ENCODE results near the gene SUSD6. TPM values are rescaled to one million over a fixed set of nuclear protein-coding genes. Genes with fewer than 3 reads are reported as not detected.

Gene SUSD6
- total and polyA plus RNA-seq, 2 donors (not counting 1 experiment from before 2014, with no cell fraction given): 62.3 to 97.8 TPM

DNA sequence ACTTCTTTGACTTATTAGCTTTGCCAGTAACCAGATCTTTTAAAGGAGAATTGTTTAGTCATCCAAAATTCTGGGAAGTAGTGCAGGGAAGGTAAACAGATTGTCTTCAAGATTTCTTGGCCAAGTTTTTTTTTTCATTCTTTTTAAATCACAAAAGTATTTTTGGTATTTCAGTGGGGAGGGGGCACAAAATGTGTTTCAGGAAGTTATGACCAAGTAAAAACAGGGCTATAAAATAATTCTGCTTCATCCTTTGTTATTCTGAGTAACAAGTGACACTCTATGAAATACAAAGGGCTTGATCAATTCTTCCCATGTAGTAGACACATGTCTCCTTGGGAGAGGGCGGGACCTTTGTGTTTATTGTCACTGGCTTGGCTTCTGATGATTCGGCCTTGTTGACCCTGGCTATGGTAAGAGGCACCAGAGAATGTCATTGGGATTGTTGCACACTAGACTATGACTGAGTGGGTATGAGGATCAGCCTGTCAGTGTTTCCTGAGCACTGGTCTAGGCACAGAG is 55.4 kb downstream of the SUSD6 start:
- H3K9me3 ChIP-seq (ENCODE audit: control extremely low read depth in 1 of 3, control insufficient read depth in 2 of 3, insufficient read depth in 1 of 3, low read length in 2 of 3): peaks cover 0 to 11% (median 0%) of the 10 kb centered on the region in 3 donors
- ATAC-seq (ENCODE audit: low read depth): no peak
- Mint-ChIP-seq H3K4me3 (peak overlapping the region; percentile 67), H3K9me3 (ENCODE audit: insufficient read depth) (no peaks in the 10 kb centered on the region), H3K4me1 (peaks cover 93% of the 10 kb centered on the region), H3K27ac (peak overlapping the region; percentile 89), H3K27me3 (no peaks in the 10 kb centered on the region)
- H2AFZ ChIP-seq (ENCODE audit: insufficient read depth, low read depth, low read length, poor library complexity, severe bottlenecking): no peak overlapping the region
- DNase-seq: no peak
- peaks cover 86% of the 10 kb centered on the region for H4K20me1 ChIP-seq (ENCODE audit: control insufficient read depth, insufficient read depth, low read length, poor library complexity, severe bottlenecking)
- TF ChIP-seq EZH2 (IDR thresholded peaks at IDR 0.05; ENCODE audit: borderline replicate concordance, insufficient read depth, low read depth, low read length, poor library complexity, severe bottlenecking): no peak
- TF ChIP-seq, protein P1, sequence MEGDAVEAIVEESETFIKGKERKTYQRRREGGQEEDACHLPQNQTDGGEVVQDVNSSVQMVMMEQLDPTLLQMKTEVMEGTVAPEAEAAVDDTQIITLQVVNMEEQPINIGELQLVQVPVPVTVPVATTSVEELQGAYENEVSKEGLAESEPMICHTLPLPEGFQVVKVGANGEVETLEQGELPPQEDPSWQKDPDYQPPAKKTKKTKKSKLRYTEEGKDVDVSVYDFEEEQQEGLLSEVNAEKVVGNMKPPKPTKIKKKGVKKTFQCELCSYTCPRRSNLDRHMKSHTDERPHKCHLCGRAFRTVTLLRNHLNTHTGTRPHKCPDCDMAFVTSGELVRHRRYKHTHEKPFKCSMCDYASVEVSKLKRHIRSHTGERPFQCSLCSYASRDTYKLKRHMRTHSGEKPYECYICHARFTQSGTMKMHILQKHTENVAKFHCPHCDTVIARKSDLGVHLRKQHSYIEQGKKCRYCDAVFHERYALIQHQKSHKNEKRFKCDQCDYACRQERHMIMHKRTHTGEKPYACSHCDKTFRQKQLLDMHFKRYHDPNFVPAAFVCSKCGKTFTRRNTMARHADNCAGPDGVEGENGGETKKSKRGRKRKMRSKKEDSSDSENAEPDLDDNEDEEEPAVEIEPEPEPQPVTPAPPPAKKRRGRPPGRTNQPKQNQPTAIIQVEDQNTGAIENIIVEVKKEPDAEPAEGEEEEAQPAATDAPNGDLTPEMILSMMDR (IDR thresholded peaks at IDR 0.05): no peak
- H3K79me2 ChIP-seq (ENCODE audit: control insufficient read depth, insufficient read depth, low read length): peaks cover 100% of the 10 kb centered on the region
- H3K4me3 ChIP-seq (ENCODE audit: control extremely low read depth in 1 of 5, extremely low read depth in 1 of 5, insufficient read depth in 1 of 5, low read depth in 2 of 5, low read length in 4 of 5): no peak overlapping the region
- H3K36me3 ChIP-seq (replicated peaks in 1 of 2; ENCODE audit: control extremely low read depth in 1 of 2, control insufficient read depth in 1 of 2, extremely low read depth in 1 of 2, insufficient read depth in 2 of 2, low read length in 1 of 2): peaks cover 8 to 20% of the 10 kb centered on the region in 2 experiments
- POLR2A ChIA-PET: interaction anchor here (0.9 kb wide), 1 partner anchor 55 kb away, joined by 3 read pairs; no protein-coding TSS in a partner anchor
- no peaks in the 10 kb centered on the region for H3K27me3 ChIP-seq (replicated peaks in 1 of 4; ENCODE audit: control extremely low read depth in 1 of 4, control insufficient read depth in 3 of 4, insufficient read depth in 4 of 4, low read length in 3 of 4)
- peaks cover 79 to 87% of the 10 kb centered on the region in 2 donors for H3K4me1 ChIP-seq (ENCODE audit: control insufficient read depth in 2 of 2, insufficient read depth in 2 of 2, low read length in 2 of 2)
- intact Hi-C loops (cut with micrococcal nuclease): no loop called here
- WGBS (ENCODE audit: insufficient coverage): 76% methylated on average over 2 of the region's 2 CpGs
- CTCF ChIA-PET: interaction anchor here (0.7 to 1.3 kb wide), 2 partner anchors 41 to 54 kb away, joined by 3 to 6 read pairs; no protein-coding TSS in a partner anchor
- H3K9ac ChIP-seq (ENCODE audit: low read length): no peak overlapping the region
- peak overlapping the region; percentile 59 for H3K4me2 ChIP-seq (replicated peaks; ENCODE audit: low read depth, low read length, poor library complexity, severe bottlenecking)
- peak overlapping the region; percentile 49 to 80 for H3K27ac ChIP-seq (ENCODE audit: low read length in 2 of 2)

DNA sequence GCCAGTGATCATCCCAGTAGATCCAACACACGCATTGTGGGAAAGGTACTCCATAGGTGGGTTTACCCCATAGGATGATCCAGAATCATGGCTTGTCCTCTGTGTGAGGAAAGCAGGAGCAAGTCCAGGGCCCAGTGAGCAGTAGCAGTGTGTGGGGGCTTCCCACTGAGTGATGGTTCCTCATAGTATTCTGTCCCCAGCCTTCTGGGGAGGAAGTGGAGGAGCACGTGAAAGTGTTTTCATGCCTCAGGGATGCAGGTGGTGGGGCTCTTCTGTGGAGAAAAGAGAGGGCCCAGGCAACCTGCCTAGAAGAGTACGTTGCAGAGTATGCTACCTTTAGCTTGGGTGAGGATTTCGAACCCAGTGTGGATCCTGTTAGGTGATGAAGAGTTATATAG is 56.5 kb downstream of the SUSD6 start:
- Histone ChIP-seq H3K27ac (ENCODE audit: low read length in 2 of 2) (peak overlapping the region; percentile 64 to 80), H3K27me3 (replicated peaks in 1 of 4; ENCODE audit: control extremely low read depth in 1 of 4, control insufficient read depth in 3 of 4, insufficient read depth in 4 of 4, low read length in 3 of 4) (no peaks in the 10 kb centered on the region), H3K79me2 (ENCODE audit: control insufficient read depth, insufficient read depth, low read length) (peaks cover 100% of the 10 kb centered on the region), H2AFZ (ENCODE audit: insufficient read depth, low read depth, low read length, poor library complexity, severe bottlenecking) (no peak overlapping the region), H3K9me3 (ENCODE audit: control extremely low read depth in 1 of 3, control insufficient read depth in 2 of 3, insufficient read depth in 1 of 3, low read length in 2 of 3) (peaks cover 0 to 11% (median 0%) of the 10 kb centered on the region in 3 donors), H3K4me3 (ENCODE audit: control extremely low read depth in 1 of 5, extremely low read depth in 1 of 5, insufficient read depth in 1 of 5, low read depth in 2 of 5, low read length in 4 of 5) (peak overlapping the region in 2 of 5 experiments; percentile 9 to 10), H3K4me1 (ENCODE audit: control insufficient read depth in 2 of 2, insufficient read depth in 2 of 2, low read length in 2 of 2) (peaks cover 89 to 93% of the 10 kb centered on the region in 2 donors), H3K9ac (ENCODE audit: low read length) (peak overlapping the region; percentile 10), H3K4me2 (replicated peaks; ENCODE audit: low read depth, low read length, poor library complexity, severe bottlenecking) (peak overlapping the region; percentile 59), H4K20me1 (ENCODE audit: control insufficient read depth, insufficient read depth, low read length, poor library complexity, severe bottlenecking) (peaks cover 88% of the 10 kb centered on the region), H3K36me3 (replicated peaks in 1 of 2; ENCODE audit: control extremely low read depth in 1 of 2, control insufficient read depth in 1 of 2, extremely low read depth in 1 of 2, insufficient read depth in 2 of 2, low read length in 1 of 2) (peaks cover 6 to 13% of the 10 kb centered on the region in 2 experiments)
- Mint-ChIP-seq H3K4me3 (peak overlapping the region; percentile 69), H3K4me1 (peaks cover 94% of the 10 kb centered on the region), H3K27me3 (no peaks in the 10 kb centered on the region), H3K9me3 (ENCODE audit: insufficient read depth) (no peaks in the 10 kb centered on the region), H3K27ac (peak overlapping the region; percentile 85)
- ChIA-PET POLR2A (interaction anchor here (0.7 to 0.8 kb wide), 3 partner anchors 15 to 74 kb away, joined by 3 to 6 read pairs (median 3); no protein-coding TSS in a partner anchor), CTCF (interaction anchor here (0.8 to 1.4 kb wide), 3 partner anchors 20 to 59 kb away, joined by 3 to 8 read pairs (median 3); no protein-coding TSS in a partner anchor)
- intact Hi-C loops (cut with micrococcal nuclease): no loop called here
- 43% methylated on average over 4 of the region's 4 CpGs for WGBS (ENCODE audit: insufficient coverage)
- TF ChIP-seq EZH2 (IDR thresholded peaks at IDR 0.05; ENCODE audit: borderline replicate concordance, insufficient read depth, low read depth, low read length, poor library complexity, severe bottlenecking): no peak
- TF ChIP-seq, protein P1 (IDR thresholded peaks at IDR 0.05): no peak
- DNase-seq: peak; percentile 71
- peak; percentile 57 for ATAC-seq (ENCODE audit: low read depth)

Measured in B cell (primary cell).